ENCODE measurements around the gene SPTLC1.
"Not testable (repeated sequence)": the region's sequence is repeated elsewhere in the genome, so short reads cannot be mapped to it uniquely, and the experiment has no call there.

Gene SPTLC1

DNA sequence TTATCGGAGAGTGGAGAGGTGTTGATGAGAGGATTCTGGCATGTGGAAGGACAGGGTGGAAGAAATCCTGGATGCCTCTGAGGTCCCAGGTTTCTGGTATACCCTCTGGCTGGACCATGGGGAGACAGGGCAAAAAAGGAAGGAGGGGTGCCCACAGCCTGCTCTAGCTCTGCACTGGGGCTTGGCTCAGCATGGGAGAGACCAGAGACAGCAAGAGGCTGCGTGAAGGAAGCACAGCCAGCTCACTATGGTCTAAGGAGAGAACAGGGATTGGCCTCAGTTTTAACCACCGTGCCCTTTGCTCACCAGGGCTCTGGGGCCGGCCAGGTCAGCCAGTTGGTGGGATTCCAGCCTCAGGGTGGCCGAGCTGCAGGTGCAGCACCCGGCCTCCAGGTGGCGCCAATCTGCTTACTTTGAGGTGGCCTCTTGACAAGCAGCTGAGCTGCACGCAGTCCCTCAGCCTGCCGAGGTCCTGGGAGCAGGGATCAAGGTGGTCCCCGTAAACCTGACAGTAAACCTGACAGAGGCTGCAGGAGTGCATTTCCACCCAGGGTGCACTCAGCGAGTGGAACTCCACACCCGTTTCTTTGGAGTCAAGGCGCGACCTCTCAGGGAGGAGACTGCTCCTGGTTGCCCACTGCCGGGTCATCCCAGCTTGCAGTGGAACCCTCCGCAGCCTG, 25.0 kb upstream of the SPTLC1 start:
- DNase-seq: peak; percentile 1

DNA sequence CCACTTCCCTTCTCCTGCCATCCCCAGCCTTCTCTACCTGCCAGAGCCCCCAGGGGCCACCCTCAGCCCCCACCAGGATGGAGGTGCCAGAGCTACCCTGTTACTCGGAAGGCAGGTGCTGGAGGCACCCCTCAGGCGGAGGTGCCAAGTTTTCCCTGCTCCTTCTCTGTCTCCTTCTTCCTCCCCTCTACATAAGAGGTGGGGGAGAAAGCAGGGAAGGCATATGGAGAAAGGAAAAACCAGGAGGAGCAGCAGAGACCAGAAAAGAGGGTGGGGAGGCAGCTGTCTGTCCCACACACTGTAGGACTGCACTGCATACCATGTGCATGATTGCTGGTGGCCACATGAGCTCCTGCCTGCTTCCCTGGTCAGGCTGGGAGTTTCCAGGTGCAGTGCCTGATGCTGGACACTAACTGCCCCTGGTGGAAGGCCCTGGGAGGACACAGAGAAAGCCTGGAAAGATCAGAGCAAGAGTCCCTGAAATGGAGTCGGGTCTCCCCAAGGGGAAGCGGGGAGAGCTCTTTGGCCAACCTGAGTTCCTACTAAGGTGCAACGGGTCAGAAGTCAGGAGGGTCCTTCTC, 23.8 kb upstream of the SPTLC1 start:
- not testable (repeated sequence) for DNase-seq

DNA sequence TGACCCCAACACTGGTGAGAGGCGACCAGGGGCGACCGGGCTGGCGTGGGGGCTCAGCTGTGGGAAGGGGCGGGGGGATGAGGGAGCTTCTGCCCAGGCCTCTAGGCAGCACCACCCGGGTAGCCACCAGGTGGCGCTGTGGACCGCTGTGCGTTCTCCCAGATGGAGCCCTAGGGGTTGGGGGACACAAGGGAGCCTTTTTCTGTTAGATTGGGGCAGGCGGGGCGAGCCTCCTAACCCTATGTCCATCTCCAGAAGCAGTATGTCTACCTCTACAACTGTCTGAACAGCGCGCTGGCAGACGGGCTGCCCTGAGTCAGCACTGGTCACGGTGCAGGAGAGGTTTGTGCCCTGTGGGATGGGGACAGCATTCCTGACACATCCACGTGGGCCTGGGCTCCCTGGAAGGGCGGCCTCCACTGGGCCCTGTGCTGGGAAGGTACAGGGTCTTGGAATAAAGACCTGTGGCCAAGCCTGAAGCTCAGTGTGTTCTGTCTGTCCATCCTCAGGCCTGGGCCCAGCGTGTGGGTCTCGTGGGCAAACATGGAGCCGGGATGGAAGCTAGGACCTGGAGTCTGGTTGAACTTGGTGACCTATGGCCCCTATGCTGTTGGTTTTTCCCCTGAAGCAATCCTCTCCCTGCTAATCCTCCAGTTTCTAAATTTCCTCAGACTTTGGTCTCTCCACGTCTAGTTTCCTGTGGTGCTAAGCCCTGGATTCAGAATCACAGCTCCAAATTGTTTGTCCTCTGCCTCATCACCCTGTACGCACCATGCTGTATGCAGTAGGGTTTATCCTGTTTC, 23.1 kb upstream of the SPTLC1 start:
- DNase-seq: peak; percentile 1

DNA sequence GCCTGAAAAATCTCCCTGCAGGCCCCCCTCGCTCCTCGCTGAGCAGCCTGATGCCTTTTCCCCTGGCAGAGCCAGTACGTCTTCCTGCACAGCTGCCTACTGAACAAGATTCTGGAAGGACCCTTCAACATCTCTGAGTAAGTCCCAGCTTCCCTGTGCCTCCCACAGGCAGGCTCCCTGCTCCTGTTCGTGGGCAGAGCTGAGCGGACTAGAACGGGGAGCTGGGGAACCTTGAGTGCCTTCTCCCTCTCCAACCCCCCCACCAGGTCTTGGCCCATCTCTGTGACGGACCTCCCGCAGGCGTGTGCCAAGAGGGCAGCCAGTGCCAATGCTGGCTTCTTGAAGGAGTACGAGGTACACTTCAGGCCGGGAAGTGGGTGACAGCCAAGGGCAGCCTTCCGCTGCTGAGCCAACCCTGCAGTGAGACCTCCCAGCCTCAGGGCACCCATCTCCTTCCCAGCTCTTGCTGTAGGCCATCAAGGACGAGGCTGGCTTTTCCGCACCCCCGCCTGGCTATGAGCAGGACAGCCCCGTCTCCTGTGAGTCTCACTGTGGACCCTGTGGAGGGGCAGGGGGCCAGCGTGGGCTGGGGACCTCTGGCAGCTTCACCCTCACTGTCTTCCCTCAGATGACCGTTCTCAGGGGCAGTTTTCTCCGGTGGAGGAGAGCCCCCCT, 21.1 kb upstream of the SPTLC1 start:
- no peak for DNase-seq

DNA sequence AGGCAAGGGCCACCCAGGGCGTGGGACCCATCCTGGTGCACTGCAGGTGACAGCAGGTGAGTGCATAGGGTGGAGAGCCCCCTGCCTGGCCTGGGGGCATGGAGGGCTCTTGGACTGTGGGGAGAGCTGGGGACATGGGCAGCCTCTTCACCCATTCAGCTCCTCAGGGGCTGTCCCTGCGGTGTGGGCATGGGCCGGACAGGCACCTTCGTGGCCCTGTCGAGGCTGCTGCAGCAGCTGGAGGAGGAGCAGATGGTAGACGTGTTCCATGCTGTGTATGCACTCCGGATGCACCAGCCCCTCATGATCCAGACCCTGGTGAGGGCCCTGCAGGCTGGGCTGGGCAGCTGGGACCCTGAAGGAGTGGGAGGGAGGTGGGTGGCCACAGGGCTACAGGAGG, 20.4 kb upstream of the SPTLC1 start:
- no peak for DNase-seq

DNA sequence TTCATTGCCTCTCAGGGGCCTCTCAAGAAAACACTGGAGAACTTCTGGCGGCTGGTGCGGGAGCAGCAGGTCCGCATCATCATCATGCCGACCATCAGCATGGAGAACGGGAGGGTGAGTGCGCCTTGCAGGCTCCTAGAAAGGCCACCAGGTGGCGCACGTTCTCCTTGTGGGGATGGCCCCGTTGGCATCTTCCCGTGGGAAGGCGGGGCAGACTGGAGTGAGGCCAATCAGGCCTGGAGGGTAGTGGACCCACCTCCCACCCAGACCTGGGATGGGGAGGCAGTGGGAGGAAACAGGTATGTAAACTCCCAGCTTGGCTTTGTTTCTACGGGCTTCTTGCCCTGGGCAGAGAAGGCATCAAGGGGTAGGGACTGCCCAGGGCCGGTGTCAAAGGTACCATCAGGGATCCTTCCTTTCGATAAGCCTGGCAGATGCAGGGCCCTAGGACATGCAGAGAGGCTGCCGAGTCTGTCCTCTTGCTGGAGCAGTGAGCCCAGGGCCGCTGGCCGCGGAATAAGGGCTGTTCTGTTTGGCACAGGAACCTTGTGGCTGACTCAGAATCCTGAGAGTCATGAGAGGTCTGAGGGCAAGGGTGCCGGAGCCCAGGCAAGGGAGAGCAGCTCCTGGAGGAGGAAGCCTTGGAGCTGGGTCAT, 18.9 kb upstream of the SPTLC1 start:
- peak; percentile 5 for DNase-seq

DNA sequence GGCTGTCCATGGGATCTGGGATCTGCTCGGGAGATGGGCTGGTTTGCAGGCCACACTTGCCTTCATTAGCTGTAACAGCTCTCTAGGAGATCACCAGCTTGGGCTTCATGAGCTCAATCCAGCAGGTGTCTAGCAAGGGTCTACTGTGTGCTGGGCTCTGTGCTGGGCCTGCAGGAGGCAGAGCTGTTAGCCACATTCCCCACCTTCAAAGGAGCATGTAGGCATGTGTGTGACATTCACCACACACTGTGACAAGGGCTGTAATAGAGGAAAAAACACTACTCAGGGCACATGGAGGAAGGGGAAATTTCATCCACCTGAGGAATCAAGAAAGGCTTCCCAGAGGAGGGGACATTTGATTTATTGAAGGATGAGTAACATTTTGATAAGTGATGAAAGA, 17.7 kb upstream of the SPTLC1 start:
- not testable (repeated sequence) for DNase-seq

DNA sequence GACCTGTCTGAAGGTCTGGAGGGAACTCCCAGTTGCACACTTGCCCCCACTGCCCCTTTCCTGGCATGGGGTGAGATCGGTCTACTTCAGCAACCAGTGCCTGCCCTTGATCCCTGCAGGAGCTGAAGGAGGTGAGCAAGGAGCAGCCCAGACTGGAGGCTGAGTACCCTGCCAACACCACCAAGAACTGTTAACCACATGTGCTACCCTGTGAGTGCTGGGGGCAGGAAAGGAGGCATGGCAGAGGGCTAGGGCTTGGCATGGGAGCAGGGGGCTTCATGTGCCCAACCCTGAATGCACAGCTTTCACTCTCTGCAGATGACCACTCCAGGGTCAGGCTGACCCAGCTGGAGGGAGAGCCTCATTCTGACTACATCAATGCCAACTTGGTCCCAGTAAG, 17.3 kb upstream of the SPTLC1 start:
- no peak for DNase-seq

DNA sequence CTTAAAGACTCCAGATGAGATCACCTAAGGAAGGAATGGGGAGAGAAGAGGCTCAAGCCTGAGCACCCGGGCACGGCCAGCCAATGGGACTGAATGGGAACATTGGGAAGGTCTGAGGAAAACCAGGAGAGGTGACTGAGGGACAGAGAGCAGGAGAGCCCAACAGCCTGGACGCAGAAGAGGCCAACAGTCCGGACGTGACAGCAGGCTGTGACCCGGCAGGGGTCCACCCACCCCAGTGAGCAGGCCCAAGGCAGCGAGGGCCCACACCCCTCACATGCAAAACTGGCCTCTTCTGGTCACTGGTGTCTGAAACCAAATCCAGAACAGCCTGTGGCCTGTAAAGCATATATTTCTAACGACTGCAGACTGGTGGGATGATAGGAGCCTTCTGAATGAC, 7.6 kb upstream of the SPTLC1 start:
- DNase-seq: no peak

DNA sequence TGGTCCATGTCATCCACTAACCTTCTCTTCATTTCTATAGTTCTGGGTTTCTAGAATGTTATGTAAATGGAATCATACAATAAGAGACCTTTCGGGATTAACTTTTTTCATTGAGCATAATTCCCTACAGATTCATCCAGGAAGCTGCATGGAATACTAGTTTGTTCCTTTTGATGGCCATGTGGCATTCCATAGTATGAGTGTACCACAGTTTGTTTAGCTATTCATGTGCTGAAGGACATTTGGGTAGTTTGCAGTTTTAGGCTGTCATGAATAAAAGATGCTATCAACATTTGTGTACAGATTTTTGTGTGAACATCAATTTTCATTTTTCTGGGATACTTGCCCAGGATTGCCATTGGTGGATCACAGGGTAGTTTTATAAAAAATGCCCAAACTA, 6.8 kb upstream of the SPTLC1 start:
- DNase-seq: no peak

DNA sequence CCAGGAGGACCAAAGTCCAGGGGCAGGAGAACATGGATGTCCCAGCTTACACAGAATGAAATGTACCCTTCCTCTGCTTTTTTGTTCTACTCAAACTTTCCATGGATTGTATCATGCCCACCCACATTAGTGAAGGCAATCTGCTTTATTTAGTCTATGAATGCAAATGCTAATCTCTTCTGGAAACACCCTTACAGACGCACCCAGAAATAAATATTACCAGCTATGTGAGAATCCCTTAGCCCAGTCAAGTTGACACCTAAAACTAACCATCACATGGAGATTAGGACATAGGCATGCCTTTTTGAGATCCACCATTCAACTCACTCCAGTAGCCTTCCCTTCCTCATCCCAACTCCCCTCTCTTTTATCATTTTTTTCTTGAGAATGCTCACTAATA, 6.1 kb upstream of the SPTLC1 start:
- DNase-seq: no peak

DNA sequence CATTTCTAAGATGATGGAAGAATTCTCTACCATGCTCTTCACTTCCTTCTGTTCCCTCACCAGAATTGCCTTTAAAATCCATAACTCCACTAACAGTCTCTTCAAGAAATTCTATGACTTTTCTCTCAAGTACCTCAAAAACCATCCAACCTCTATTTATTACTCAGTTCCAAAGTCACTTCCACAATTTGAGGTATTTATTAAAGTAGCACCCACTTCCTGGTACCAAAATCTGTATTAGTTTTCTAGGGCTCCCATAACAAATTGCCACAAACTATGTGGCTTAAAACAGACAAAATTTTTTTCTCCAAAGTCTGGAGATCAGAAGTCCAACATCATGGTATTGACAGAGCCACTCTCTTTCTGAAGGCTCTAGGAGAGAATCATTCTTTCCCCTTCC, 4.9 kb upstream of the SPTLC1 start:
- no peak for DNase-seq

DNA sequence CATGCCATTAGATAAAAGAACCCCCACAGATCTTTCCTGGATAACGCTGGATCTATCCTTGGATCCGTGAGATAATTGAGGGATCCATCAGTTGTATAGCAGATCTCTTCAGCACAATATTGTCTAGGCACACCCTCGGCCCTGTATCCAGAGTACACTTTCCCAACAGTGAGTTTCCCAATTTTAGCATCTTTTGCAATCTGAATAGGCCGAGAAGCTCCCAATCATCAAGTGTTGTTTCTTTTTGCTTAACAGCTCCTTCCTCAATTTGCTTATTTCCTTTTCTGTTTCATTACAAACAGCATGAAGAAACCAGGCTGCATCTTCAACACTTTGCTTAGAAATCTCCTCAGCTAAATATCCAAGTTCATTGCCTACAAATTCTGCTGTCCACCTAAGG, 4.4 kb upstream of the SPTLC1 start:
- no peak for DNase-seq

DNA sequence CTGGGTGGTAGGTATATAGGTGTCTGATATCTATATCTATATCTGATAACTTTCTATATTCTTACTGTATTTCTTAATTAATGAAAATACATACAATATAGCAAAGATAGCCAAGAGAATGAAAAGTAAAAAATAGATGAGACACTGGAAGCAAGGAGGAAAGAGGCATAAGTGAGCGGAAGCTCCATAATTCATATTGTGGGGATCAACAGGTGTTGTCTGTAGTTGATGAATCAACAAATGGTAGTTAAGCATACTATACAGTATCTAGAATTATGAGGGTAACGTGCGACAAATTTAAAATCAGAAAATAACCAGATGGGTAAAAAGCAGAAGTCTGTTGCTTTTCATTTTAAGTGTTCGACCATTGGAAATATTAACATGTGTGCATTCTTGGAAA, 7.1 kb downstream of the SPTLC1 start:
- no peak for DNase-seq

DNA sequence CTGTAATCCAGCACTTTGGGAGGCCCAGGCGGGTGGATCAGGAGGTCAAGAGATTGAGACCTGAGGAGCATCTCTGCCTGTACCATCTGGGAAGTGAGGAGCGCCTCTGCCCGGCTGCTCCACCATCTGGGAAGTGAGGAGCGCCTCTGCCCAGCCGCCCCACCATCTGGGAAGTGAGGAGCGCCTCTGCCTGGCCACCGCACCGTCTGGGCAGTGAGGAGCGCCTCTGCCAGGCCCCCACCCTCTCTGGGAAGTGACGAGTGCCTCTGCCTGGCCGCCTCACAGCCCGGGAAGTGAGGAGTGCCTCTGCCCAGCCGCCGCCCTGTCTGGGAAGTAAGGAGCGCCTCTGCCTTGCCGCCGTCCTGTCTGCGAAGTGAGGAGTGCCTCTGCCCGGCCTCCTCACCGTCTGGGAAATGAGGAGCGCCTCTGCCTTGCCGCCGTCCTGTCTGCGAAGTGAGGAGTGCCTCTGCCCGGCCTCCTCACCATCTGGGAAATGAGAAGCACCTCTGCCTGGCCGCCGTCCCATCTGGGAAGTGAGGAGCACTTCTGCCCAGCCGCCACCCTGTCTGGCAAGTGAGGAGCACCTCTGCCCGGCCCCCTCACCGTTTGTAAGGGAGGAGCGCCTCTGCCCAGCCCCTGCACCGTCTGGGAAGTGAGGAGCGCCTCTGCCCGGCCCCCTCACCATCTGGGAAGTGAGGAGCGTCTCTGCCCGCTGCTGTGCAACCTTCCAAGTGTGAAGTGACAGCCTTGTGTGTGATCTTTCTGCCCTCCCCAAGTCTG, 9.6 kb downstream of the SPTLC1 start:
- not testable (repeated sequence) for DNase-seq

DNA sequence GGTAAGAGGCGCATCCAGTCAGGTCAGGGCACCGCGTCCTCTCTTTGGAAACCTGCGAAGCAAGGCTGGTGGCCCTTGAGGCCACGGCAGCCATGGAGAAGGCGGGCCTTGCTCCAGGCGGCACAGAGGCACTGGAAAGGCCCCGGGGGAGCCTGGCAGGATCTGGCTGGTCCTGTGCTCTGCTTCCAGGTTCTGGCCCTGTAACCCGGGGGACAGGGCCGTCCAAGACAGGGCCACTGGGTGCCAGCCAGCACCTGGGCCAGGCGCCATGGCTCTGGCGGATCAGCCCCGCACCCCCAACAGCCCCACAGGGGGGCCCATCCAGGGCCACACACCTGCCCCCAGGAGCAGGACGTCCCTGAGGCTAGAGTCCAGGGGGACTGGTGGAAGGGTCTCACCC, 11.6 kb downstream of the SPTLC1 start:
- not testable (repeated sequence) for DNase-seq

DNA sequence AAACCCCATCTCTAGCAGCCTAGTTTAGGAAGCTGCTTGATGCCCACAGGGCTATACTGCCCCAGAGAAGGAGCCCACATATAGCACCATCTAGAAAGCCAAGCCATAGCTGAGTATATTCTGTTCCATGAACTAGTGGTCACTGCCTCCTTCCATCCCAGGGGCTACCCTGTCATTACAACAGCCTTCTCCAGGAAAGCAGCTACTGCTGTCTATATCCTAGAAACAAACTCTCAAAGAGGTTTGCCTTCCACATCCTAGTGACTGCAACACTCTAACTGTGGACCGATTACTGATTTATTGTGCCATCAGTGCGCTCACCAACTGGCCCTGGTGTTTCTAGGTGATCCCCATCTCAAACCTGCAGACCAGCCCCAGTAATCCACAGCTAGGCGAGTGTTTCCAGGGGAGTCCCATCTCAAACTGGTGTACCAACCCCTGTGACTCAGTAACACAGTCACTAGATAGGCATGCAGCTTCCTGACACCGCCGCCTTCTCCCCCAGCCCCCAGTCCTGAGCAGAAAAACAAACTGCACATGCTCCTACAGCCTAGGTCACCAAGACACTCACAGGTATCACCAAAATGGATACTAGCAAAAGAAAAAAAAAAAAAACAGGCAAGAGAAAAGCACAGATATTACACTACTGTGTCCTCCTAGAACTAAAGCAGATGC, 14.8 kb downstream of the SPTLC1 start:
- DNase-seq: no peak

DNA sequence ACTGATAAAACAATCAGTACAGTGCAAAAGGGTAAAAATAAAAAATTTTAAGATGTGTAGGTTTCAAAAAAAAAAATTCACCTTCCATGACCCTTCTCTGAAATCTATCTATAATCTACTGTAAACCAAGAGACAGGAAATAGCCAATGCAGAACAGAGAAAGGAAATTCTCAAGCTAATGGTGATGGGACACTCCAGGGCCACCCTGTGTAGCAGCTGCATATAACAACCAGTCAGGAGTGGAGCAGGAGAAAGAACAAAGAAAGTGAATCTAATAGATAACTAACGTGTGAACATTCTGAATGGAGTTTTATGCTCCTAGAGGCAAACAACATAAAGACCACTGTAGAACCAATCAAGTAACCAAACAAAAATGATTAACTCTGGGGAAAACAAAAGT, 16.6 kb downstream of the SPTLC1 start:
- DNase-seq: no peak

DNA sequence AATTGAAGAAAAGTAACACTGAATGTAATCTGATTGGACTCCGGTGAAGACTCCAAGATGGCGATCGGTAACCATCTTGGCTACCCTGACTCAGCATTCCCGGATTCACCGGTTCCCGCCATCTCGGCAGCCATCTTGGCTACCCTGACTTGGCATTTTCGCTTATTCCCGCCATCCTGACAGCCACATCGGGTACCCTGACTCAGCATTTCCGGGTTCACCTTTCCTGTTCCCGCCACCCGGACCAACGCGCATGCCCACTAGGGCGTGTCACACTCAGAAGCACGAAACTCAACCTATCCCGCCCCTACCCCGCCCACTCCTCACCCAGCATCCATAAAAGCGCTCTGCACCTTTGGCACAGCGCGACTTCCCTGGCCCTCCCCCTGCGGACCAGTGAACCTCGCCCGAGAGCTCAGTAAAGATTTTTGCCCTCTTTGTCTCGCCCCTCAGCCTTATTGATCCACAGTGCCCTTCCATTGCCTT, 17.2 kb downstream of the SPTLC1 start:
- no peak for DNase-seq

DNA sequence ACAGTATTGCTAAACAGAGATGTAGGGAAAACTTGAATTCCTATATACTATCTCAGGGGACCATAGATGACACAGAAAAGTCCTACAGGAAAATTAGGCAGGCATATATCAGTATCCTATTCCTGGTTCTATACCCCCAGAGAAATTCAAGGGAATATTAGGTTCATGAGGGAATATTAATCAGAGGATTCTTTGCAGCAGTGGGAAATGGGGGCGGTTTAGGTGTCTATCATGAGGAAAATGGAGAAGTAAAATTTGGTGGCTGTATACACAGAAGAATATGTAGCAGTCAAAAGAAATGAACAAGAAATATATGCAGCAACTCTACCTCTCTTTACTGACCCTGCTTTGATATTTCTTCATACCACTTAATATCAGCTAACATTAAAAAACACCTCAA, 20.0 kb downstream of the SPTLC1 start:
- no peak for DNase-seq

DNA sequence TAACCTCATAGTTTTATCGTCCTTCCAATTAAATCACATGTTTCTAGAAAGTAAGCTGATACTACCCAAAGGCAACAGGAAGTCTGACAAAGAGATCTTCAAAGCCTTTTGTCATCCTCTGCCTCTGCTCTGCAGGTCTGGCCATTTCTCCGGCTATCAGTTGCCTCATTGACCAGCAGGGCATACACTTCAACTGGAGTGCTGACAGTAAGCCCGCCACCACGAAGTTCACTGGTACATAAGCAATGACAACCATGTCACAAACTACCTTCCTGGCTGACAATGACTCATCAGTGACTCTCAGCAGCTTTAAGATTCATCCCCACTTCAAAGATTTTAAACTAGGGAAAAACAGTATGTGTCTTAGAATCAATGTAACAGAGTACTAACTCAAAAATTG, 20.6 kb downstream of the SPTLC1 start:
- DNase-seq: no peak

DNA sequence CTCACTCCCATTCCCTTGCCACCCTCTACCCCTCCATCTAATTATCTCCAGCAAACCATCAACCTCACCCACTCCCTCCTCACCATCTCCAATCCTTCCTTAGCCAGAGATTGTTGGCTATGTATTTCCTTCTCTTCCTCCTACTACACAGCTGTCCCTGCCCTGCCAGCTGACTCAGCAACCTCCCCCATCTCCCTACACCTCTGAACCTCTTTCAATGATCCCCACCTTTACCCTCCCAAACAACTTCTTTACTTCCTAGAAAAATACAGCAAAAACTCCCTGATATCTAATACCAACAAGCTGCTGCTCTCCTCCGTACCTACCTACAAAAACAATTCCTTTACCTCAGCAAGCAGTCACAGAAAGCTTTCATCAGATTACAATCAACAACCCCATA, 37.3 kb downstream of the SPTLC1 start:
- no peak for DNase-seq

Measured in NCI-H446 treated with DMSO at 0.1 percent for 48 hours (cell line).